HG03558 (cell line): ENCODE results near the gene PLB1.

Experiments
- ATAC-seq: cut with Tn5 transposase; IDR thresholded peaks from one replicate; pipeline ENCODE4 v1.9.1; 2021; ENCODE audit warnings: moderate number of reproducible peaks; ENCODE audit not compliant: unreplicated experiment; ENCODE audit errors: extremely low read depth

PLB1 gene

DNA sequence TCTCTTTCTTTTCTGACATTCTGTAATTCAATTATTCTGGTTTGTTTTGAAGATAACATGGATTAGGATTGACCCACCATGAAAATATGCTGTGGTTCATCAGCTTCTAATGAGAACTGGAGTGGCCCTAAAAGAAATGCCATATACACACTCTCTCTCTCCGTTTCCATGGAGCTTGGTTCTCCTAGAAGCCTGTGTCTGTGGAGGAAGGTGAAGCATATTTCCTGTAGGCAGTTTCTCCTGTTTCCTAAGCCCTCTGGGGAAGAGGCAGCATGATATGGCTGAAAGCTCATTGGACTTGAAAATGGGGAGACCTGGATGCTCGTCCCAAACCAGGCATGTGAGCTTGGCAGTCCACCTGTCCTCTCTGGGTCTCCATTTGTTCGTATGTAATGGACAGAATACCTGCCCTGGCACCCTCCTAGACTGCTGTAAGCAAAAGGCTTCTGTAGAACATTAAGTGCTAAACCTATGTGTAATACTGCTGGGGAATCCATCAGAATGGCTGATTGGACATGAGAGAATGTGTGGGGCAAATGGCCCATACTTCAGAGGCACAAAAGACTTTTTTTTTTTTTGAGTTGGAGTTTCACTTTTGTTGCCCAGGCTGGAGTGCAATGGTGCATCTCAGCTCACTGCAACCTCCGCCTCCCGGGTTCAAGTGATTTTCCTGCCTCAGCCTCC lies 180.4 kb downstream of the PLB1 start:
- ATAC-seq, result no peak

DNA sequence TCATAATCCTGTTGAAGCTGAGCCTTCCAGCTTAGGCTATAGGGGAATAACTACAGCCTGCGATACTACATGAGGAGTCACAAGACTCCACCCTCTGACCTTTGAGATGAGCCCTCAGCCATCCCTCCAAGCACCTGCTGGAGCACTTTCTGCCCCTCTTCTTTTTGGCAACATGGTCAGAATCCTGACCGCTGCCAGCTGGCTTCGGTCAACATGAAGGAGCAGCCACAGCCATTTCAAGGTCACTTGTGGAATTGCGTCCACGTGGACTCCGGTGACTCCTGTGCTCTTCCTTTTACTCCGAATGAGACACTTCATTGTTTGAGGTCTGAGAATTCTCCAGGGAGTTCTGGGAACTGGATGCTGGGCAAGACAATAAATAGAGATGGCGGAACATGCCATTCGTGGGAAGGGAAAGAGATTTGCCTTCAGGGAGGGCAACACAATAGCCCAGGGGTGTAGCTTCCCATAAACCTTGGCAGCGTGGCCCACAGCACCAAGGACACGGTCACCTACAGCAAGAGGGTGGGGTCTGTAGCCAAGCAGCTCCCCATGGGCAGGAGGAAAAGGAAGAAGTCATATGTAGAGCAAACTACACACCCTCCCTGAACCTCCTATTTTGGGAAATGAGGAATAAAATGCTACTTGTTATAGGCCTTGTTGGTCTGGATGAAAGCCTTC lies 182.5 kb downstream of the PLB1 start:
- ATAC-seq, result no peak

DNA sequence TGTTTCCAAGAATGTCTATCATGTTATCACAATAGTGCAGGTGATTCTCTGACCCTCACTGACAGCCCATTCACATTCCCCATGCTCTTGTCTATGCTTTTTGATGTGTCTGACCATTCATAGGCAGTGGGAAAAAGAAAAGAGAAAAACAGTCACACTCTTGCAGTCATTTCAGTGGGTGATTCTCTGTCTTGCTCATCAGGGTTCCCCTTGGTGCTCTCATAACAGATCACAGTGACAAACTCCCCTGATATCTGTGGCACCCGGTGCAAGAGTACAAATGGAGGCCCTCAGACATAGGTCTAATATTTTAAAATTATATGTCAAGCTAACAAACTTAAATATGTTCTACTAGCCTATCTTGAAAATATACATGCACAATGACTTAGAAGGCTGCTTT lies 183.1 kb downstream of the PLB1 start:
- no peak for ATAC-seq

DNA sequence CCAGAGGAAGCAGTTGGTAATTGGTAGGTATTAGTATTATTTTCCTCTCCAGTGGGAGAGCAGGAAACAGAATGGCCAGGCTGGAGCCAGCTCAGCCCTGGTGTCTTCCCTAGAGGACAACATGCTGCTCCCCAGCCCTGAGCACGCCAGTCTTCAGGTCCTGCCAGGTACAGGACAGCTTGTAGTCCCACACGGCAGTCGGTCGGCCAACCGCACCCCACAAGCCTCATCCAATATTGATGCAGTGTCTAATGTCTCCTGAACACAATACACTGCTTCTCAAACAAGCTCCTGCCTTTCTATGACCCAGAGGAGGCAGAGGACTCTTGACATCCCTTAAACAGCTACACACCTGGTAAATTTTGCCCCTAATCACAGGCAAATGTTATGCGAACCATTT lies 184.8 kb downstream of the PLB1 start:
- ATAC-seq, result no peak

DNA sequence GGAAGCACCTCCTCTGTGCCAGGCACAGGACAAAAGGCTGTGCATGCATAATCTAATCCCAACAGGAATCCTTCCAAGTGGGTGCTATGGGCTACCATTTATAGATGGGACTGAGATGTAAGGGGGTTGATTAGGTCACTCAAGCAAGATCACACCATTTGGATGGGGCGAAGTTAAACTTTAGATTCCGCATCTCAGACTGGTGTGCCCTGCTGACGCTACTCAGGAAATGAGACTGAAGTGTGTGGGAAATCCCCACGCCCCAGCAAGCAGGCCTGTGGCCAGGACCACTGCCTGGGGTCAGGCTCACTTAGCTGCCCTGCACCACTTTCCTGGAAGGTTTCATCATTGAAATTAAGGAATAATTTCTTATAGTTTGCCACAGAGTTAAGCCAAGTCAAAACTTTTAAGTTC lies 185.3 kb downstream of the PLB1 start:
- peak; percentile 90 for ATAC-seq

DNA sequence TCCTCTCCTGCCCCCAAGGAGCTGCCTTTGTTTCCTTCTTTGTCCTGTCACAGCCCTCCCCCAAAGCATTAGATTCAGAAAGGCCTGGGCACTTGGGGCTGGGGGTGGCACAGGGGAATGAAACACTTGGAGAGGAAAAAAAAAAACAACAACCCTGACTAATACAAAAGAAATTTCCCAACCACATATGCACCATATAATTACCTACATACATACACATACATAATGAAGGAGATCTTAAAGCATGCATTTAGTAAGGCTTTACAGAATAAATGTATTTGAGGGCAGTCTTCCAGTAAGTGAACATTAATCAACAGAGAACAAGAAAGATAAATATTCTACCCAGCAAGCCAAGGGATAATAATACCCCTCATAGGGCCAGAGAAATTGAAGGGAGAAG lies 185.7 kb downstream of the PLB1 start:
- no peak for ATAC-seq

DNA sequence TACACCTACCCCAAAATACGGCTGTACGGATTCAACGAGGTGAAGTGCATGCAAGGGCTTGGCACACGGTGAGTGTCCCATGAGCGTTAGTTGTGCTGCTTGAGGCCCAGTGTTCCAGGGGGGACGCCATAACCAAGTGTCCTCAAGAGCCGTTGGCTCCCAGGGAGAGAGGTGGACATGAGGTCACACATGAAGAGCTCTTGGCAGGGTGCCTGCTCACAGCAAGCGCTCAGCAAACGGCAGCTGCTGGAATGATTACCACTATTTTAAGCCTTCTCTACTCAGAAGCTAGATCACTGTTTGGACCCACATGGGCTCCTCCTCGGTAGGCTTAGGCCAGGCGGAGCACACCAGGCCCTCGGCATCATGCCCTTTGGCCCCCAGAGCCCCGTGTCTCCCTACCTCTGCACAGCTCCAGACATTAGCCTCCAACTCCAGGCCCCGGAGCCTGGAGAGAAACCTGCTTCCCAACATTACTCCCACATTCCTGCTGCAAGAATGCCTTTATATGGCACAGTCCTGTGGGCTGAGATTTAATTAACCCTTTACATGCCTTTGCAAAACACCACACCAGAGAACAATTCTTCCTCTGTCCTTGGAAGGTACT lies 187.3 kb downstream of the PLB1 start:
- ATAC-seq, result no peak

DNA sequence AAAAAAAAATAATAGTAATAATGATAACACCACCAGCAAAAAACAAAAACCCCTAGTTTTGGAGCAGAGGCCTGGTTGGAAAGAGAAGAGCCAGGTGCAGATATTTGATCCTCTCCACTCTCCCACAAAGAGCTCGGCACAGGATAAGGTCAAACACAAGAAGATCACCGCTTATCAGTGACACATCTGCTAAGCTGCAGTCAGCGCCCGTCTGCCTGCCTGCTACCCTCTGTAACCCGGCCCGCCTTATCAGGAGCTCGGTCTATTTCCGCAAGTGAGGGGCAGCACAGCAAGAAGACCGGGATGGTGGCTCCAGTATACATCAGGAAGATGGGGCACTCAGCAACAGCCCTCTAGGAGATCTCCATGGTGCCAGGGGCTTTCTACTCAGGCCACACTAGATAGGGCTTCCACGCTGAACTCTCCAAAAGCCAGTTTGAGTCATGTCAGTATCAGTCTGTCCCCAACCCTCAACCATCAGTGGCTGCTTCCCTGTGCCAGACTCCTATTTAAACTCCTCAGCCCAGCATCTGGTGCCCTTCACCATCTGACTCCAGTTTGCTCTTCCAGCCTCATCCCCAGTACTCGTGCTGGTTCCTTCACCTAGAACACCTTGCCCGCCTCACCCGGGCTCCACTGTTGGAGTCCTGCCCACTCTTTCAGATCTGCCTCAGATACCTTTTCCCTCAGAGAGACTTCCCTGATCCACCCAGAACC lies 188.4 kb downstream of the PLB1 start:
- no peak for ATAC-seq

DNA sequence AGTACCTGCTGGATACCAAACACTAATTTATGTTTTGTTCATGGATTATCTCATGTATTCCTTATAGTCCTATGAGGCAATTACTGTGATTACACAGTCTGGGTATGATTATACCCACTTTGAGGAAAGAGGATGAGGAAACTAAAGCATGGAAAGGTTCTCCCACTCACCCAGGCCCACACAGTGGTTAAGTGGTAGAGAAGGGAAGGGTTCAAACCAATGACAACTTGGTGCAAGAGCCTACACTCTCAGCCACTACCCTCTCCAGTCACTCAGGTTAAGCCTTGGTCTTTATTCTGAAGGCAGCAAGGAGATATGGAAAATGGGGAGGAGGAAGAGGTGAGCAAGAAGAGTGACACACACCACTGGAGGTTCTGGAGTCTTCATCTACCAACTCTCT lies 191.3 kb downstream of the PLB1 start:
- ATAC-seq, result no peak

DNA sequence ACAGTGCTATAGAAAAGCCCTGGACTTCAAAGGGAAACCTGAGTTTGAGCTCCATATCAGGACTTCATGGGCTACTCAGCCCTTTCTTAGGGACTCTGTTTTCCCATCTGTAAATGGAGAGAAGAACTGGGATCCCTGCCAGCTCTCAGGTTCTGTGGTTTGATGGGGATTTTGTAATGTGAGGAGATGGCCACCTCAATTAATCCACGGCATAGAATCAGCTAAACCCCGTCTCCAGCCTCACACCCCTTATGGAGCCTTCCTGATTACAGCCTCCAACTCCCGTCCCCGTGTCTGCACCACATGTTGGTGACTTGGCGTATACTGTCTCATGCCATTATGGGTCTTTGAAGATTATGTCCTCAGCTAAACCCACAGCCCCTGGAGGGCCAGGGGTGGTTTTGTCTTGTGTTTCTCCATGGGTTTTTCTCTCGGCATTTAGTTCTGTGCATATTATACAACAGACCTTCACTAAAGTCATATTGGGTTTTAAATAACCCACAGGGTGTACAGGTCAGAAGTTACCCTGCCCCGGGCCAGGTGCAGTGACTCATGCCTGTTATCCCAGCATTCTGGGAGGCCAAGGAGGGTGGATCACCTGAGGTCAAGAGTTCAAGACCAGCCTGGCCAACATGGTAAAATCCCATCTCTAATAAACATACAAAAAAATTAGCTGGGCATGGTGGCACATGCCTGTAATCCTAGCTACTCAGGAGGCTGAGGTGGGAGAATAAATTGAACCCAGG lies 192.0 kb downstream of the PLB1 start:
- ATAC-seq, result no peak

DNA sequence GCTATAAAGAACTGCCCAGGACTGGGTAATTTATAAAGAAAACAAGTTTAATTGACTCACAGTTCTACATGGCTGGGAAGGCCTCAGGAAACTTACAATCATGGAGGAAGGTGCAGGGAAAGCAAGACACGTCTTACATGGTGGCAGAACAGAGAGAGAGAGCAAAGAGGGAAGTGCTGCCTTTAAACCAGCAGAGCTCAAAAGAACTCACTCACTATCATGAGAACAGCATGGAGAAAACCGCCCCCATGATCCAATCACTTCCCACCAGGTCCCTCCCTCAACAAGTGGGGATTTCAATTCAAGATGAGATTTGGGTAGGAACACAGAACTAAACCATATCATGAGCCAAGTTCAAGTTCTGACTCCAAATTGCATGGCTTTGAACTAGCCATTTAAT lies 193.0 kb downstream of the PLB1 start:
- no peak for ATAC-seq

DNA sequence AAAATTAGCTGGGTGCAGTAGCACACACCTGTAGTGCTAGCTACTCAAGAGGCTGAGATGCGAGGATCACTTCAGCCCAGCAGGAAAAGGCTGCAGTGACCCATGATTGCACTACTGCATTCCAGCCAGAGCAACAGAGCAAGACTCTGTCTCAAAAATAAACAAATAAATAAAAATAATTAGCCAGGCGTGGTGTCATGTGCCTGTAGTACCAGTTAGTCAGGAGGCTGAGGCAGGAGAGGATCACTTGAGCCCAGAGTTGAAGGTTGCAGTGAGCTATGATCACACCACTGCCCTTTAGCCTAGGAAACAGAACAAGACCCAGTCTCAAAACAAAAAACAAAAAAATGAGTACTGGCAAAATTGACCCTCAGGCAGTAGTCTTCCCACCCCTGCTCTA lies 193.9 kb downstream of the PLB1 start:
- ATAC-seq, result no peak

DNA sequence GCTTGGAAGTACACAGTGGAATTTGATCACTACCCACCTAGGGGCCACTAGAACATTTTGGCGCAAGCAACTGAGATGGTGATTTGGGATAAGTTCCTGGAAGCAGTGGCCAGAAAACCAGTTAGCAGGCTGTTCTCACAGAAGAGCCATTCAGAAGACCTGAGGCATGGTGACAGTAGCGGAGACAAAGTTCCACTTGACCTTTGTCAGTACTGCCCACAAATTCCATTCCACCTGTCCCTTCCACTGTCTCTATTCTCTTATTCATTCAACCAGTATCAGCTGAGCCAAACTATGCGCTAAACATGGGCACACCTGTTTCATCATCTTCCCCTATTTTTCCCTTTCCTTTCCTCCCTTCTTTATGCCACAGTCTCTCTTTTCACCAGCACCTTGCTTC lies 196.6 kb downstream of the PLB1 start:
- ATAC-seq, result no peak

DNA sequence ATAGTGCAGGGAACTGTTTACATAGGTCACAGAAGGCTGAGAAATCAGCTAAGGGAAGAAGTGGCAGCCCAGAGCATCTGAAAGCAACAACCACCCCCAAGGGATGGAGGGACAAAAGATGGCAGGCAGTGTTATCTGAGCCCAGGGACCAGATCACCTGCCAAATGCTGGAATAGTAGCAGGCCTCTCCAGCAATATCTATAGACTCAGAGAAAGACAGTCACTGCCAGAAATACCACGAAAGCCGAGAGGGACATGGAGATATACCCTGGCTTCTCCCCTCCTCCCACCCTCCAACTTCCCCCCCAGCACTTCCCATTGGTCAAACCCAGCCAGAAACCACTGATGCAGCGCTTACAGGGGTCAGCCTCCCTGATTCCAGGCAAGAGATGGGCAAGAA lies 197.4 kb downstream of the PLB1 start:
- ATAC-seq, result no peak
